PC-3 (cell line): ENCODE data around the gene SKA1. TPM values are rescaled to one million over a fixed set of nuclear protein-coding genes. Genes with fewer than 3 reads are reported as not detected.

Experiments used
- ATAC-seq: fragments of 200-7000 bp; cut with Tn5 transposase; 2 replicates; pipeline ENCODE4 v1.9.1; 2020; ENCODE audit warnings: mild to moderate bottlenecking, moderate library complexity
- Bru-seq: library from RNA; stranded (reverse); fragments of 400-500 nt; gene quantifications from one replicate; lab custom pipeline; 2021; lab: Mats Ljungman, UMichigan
- BruChase-seq, 2 experiments: library from RNA; stranded (reverse); fragments of 400-500 nt; gene quantifications; one replicate each; lab custom pipeline; 2021; lab: Mats Ljungman, UMichigan
- BruUV-seq: library from RNA; stranded (reverse); fragments of 400-500 nt; replicated peaks from 2 replicates; lab custom pipeline; 2021; lab: Mats Ljungman, UMichigan
- CTCF ChIA-PET: fragments of 300-600 bp; sonication (Branson Sonifier 250); formaldehyde crosslinking; loops from one replicate; lab custom pipeline; 2022; ENCODE audit warnings: antibody characterized with exemption; lab: Charles Lee
- POLR2A ChIA-PET: fragments of 300-600 bp; sonication (Branson Sonifier 250); formaldehyde crosslinking; loops from one replicate; lab custom pipeline; 2022; ENCODE audit warnings: antibody characterized with exemption; ENCODE audit not compliant: unreplicated experiment; lab: Charles Lee
- DNase-seq: peaks from one replicate; pipeline ENCODE4 v3.0.0-alpha.2; 2015
- H2AFZ ChIP-seq: fragments of 300-600 bp; sonication (generic); 2 replicates; pipeline ENCODE4 v1.6.0; 2016; ENCODE audit warnings: antibody characterized with exemption, low read length
- H3F3A ChIP-seq: fragments of 300-600 bp; sonication (generic); one replicate; pipeline ENCODE4 v1.6.0; 2017; ENCODE audit warnings: antibody characterized with exemption, low read length, control low read depth, mild to moderate bottlenecking; ENCODE audit not compliant: unreplicated experiment
- H3K27ac ChIP-seq: fragments of 300-600 bp; sonication (generic); 2 replicates; pipeline ENCODE4 v1.5.1; 2016; ENCODE audit warnings: mild to moderate bottlenecking, low read length
- H3K27me3 ChIP-seq: fragments of 300-600 bp; sonication (generic); 2 replicates; pipeline ENCODE4 v1.6.1; 2016; ENCODE audit warnings: low read length, mixed read lengths
- H3K36me3 ChIP-seq: fragments of 300-600 bp; sonication (generic); 2 replicates; pipeline ENCODE4 v1.6.1; 2016; ENCODE audit warnings: low read depth, mixed run types, low read length, mixed read lengths
- H3K4me1 ChIP-seq: fragments of 300-600 bp; sonication (generic); 2 replicates; pipeline ENCODE4 v1.5.1; 2016; ENCODE audit warnings: low read length; ENCODE audit not compliant: insufficient read depth
- H3K4me2 ChIP-seq: fragments of 300-600 bp; sonication (generic); 2 replicates; pipeline ENCODE4 v1.6.0; 2016; ENCODE audit warnings: low read length
- H3K4me3 ChIP-seq: fragments of 300-600 bp; sonication (generic); 2 replicates; pipeline ENCODE4 v1.5.1; 2016; ENCODE audit warnings: mild to moderate bottlenecking, low read length, mixed read lengths
- H3K79me2 ChIP-seq: fragments of 300-600 bp; sonication (generic); 2 replicates; pipeline ENCODE4 v1.6.1; 2017; ENCODE audit warnings: low read length, mixed read lengths
- H3K9ac ChIP-seq: fragments of 300-600 bp; sonication (generic); 2 replicates; pipeline ENCODE4 v1.6.0; 2016; ENCODE audit warnings: mild to moderate bottlenecking, low read length
- H3K9me2 ChIP-seq: fragments of 300-600 bp; sonication (generic); replicated peaks from 2 replicates; pipeline ENCODE4 v1.6.1; 2016; ENCODE audit warnings: mixed run types, low read length, mixed read lengths
- H3K9me3 ChIP-seq: fragments of 300-600 bp; sonication (generic); 2 replicates; pipeline ENCODE4 v1.6.1; 2016; ENCODE audit warnings: low read length, mixed read lengths
- H4K20me1 ChIP-seq: fragments of 300-600 bp; sonication (generic); 2 replicates; pipeline ENCODE4 v1.6.1; 2016; ENCODE audit warnings: low read length, mixed read lengths
- EZH2 ChIP-seq: fragments of 300-600 bp; sonication (generic); IDR thresholded peaks from one replicate; pipeline ENCODE4 v1.6.1; 2017; ENCODE audit warnings: antibody characterized with exemption, mild to moderate bottlenecking, low read length; ENCODE audit not compliant: unreplicated experiment
- EZH2phosphoT487 ChIP-seq: fragments of 300-600 bp; sonication (generic); IDR thresholded peaks from 2 replicates; pipeline ENCODE4 v1.6.1; 2018; ENCODE audit warnings: mild to moderate bottlenecking, antibody characterized with exemption, low read length, borderline replicate concordance
- intact Hi-C: fragments of 100-400 bp; cut with micrococcal nuclease; formaldehyde crosslinking; loops from 2 replicates; pipeline ENCODE4 v1.9.0; 2023
- long read RNA-seq: library from polyadenylated mRNA; unstranded; transcript quantifications from one replicate; pipeline ENCODE4 v2.0.0, GENCODE V29; 2021; ENCODE audit not compliant: unreplicated experiment
- total RNA-seq: library from RNA; depleted of rRNA; stranded (reverse); fragments of >200 nt; gene quantifications from 2 replicates; pipeline ENCODE4 v1.2.3, GENCODE V29; 2014; rRNA removed
- TF ChIP-seq, protein P1 (sequence below): fragments of 300-600 bp; sonication (generic); conservative IDR thresholded peaks from 2 replicates; pipeline ENCODE4 v1.5.1; 2017; ENCODE audit warnings: antibody characterized with exemption, low read depth, mild to moderate bottlenecking, low read length

SKA1 gene, protein sequence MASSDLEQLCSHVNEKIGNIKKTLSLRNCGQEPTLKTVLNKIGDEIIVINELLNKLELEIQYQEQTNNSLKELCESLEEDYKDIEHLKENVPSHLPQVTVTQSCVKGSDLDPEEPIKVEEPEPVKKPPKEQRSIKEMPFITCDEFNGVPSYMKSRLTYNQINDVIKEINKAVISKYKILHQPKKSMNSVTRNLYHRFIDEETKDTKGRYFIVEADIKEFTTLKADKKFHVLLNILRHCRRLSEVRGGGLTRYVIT
- 11.6 and 17.2 TPM in 2 replicates for total RNA-seq
- percentile 51 among the genes with signal in this experiment for Bru-seq, nascent RNA
- percentile 60 among the genes with signal in this experiment for BruChase-seq, experiment 1, labeled RNA remaining after a 6-hour chase
- BruChase-seq, experiment 2, labeled RNA remaining after a 2-hour chase = percentile 33 among the genes with signal in this experiment
- long read RNA-seq, partial matches to known transcripts = 1 of 5 reads
- long read RNA-seq, other reads (novel, unspliced or antisense) = 1 of 5 reads

DNA sequence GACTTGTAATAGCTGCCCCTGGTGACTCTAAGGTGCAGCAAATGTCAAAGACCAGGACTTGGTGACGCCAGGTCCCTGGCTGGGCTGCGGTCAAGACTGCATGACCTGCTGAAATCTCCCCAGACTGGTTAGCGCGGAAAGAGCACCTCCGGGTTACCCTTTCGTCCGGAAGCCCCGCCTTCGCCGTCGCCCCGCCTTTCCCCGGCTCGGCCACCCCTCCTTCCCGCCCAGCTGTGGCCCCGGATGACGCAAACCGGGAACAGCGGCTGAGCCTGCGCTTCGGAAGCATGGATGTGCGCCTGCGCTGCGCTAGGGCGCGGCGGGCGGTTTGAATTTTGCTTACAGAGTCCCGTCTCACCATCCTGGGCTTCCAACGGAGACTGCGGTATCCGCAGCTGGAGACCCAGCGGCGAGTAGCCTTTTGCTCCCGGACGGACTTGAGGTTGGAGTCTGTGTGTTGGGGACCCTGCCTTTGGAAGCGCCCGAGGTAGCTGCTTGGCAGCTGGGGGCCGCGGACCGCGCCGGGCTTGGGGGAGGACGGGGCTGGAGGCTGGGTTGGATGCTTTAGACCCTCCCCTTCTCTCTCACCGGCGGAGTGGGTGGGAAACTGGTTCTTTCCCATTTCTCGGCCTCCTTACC lies at the start of gene SKA1:
Gene SKA1 (plus strand): TSS at position 294 of the 639 bp plus-strand sequence. CDS start 785 bp downstream, outside the sequence.
- TF ChIP-seq EZH2phosphoT487 (no peak), EZH2 (no peak)
- TF ChIP-seq, protein P1, sequence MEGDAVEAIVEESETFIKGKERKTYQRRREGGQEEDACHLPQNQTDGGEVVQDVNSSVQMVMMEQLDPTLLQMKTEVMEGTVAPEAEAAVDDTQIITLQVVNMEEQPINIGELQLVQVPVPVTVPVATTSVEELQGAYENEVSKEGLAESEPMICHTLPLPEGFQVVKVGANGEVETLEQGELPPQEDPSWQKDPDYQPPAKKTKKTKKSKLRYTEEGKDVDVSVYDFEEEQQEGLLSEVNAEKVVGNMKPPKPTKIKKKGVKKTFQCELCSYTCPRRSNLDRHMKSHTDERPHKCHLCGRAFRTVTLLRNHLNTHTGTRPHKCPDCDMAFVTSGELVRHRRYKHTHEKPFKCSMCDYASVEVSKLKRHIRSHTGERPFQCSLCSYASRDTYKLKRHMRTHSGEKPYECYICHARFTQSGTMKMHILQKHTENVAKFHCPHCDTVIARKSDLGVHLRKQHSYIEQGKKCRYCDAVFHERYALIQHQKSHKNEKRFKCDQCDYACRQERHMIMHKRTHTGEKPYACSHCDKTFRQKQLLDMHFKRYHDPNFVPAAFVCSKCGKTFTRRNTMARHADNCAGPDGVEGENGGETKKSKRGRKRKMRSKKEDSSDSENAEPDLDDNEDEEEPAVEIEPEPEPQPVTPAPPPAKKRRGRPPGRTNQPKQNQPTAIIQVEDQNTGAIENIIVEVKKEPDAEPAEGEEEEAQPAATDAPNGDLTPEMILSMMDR = no peak
- no peaks in the 10 kb centered on the region for H3K9me2 ChIP-seq
- no TSS peak for BruUV-seq
- H3F3A ChIP-seq = no peaks in the 10 kb centered on the region
- H3K9me3 ChIP-seq = no peaks in the 10 kb centered on the region
- peaks cover 18% of the 10 kb centered on the region; the same call in 1 of the 2 replicates for H3K4me1 ChIP-seq
- ATAC-seq (peak; percentile 96), DNase-seq (peak; percentile 79)
- H3K4me2 ChIP-seq = peak within 1 kb of the TSS; percentile 79
- CTCF ChIA-PET = no interaction called here
- no peaks in the 10 kb centered on the region for H3K27me3 ChIP-seq
- H3K36me3 ChIP-seq = no peaks in the 10 kb centered on the region
- H3K9ac ChIP-seq = peak within 1 kb of the TSS; percentile 80
- H2AFZ ChIP-seq = peak within 1 kb of the TSS; percentile 79
- peak within 1 kb of the TSS; percentile 85 for H3K4me3 ChIP-seq
- no peak within 1 kb of the TSS for H3K27ac ChIP-seq
- H4K20me1 ChIP-seq = no peaks in the 10 kb centered on the region
- peaks cover 13% of the 10 kb centered on the region for H3K79me2 ChIP-seq
- POLR2A ChIA-PET = no interaction called here
- intact Hi-C loops = loop anchor here (5.0 kb wide), 1 partner anchor 88 kb away; the partner anchor contains the start of gene CXXC1

DNA sequence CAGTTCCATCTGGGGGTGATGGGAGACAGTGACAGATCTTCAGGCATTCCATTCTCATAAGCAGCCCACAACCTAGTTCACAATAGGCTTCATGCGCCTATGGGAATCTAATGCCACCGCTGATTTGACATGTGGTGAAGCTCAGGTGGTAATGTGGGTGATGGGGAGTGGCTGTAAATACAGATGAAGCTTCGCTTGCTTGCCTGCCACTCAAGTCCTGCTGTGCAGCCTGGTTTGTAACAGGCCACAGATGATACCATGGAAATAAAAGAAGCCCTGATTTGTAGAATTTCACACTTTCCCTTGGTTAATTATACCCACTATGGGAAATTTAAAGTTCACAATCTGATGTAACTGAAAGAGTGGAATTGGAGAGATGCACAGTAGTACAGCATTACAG lies 46.9 kb upstream of the SKA1 start:
- Histone ChIP-seq H3K4me1 (no peaks in the 10 kb centered on the region), H3K9ac (no peak overlapping the region), H3K4me3 (no peak overlapping the region), H3K36me3 (no peaks in the 10 kb centered on the region), H3K9me2 (no peaks in the 10 kb centered on the region), H3K4me2 (no peak overlapping the region), H4K20me1 (no peaks in the 10 kb centered on the region), H3K9me3 (no peaks in the 10 kb centered on the region), H3F3A (no peaks in the 10 kb centered on the region), H3K27me3 (no peaks in the 10 kb centered on the region), H2AFZ (no peak overlapping the region), H3K27ac (no peak overlapping the region), H3K79me2 (no peaks in the 10 kb centered on the region)
- CTCF ChIA-PET = no interaction called here
- TF ChIP-seq EZH2 (no peak), EZH2phosphoT487 (no peak)
- TF ChIP-seq, protein P1 = no peak
- no TSS peak for BruUV-seq
- POLR2A ChIA-PET = no interaction called here
- intact Hi-C loops = no loop called here
- DNase-seq = no peak
- no peak for ATAC-seq
